Left lung (tissue), 10 donors: ENCODE data around the gene PRKG1. TPM values are rescaled to one million over a fixed set of nuclear protein-coding genes. Genes with fewer than 3 reads are reported as not detected.
A peak's percentile ranks its signal among the peaks of the same experiment; 100 is the strongest.

ENCODE experiments used
- ATAC-seq: fragments of 200-7000 bp; cut with Tn5 transposase; one replicate; pipeline ENCODE4 v1.9.1; 2020; ENCODE audit warnings: moderate library complexity
- DNase-seq, 4 donors: peaks; one replicate each; pipeline ENCODE4 v3.0.0-alpha.2; 2013 to 2020
- H3K27ac ChIP-seq, 2 donors: fragments of 200-600 bp; sonication (generic) in 1 of 2; one replicate each; pipeline versions ENCODE4 v1.5.0 to v1.8.0; 2020 to 2021
- H3K27me3 ChIP-seq, 2 donors: fragments of 200-600 bp; sonication (generic) in 1 of 2; one replicate each; pipeline versions ENCODE4 v1.5.0 to v1.8.0; 2020 to 2021
- H3K36me3 ChIP-seq, 2 donors: fragments of 200-600 bp; sonication (generic) in 1 of 2; one replicate each; pipeline versions ENCODE4 v1.5.0 to v1.8.0; 2020 to 2021
- H3K4me1 ChIP-seq, 2 donors: fragments of 200-600 bp; one replicate each; pipeline ENCODE4 v1.8.0; 2021
- H3K4me3 ChIP-seq, 2 donors: fragments of 200-600 bp; sonication (generic) in 1 of 2; one replicate each; pipeline versions ENCODE4 v1.5.0 to v1.8.0; 2020 to 2021; ENCODE audit warnings: mild to moderate bottlenecking in 1 of 2
- H3K9me3 ChIP-seq, 2 donors: fragments of 200-600 bp; sonication (generic) in 1 of 2; one replicate each; pipeline versions ENCODE4 v1.5.0 to v1.8.0; 2020 to 2021
- intact Hi-C, 2 donors: fragments of 100-400 bp; cut with DNase I; formaldehyde crosslinking; loops; one replicate each; pipeline versions ENCODE4 v1.11.2 to v1.14.2; 2022
- polyA plus RNA-seq, 6 donors: library from polyadenylated mRNA; unstranded; fragments of 120-200 nt; gene quantifications; one replicate each; pipeline ENCODE4 v1.2.1, GENCODE V29; 2013; ENCODE audit not compliant: insufficient read length in 6 of 6
- total RNA-seq, 2 donors: library from RNA; stranded (reverse); fragmentation: NEBNext Ultra II Directional; extraction: Animal tissue kit (Norgen Biotek cat#: 25700); gene quantifications; one replicate each; pipeline ENCODE4 v1.2.1, GENCODE V29; 2021
- TF ChIP-seq, protein P1 (sequence below), 2 donors: fragments of 200-600 bp; sonication (generic) in 1 of 2; IDR thresholded peaks; one replicate each; pipeline versions ENCODE4 v1.5.0 to v1.8.0; 2021; ENCODE audit warnings: antibody characterized with exemption in 2 of 2
- donor health status: DM: no; HTN: yes; CAD: no.
- donor health status: DM: no; HTN: no; CAD: no.

The PRKG1 gene
- total and polyA plus RNA-seq, 8 donors: 15.6 to 29.0 (median 17.8) TPM

DNA sequence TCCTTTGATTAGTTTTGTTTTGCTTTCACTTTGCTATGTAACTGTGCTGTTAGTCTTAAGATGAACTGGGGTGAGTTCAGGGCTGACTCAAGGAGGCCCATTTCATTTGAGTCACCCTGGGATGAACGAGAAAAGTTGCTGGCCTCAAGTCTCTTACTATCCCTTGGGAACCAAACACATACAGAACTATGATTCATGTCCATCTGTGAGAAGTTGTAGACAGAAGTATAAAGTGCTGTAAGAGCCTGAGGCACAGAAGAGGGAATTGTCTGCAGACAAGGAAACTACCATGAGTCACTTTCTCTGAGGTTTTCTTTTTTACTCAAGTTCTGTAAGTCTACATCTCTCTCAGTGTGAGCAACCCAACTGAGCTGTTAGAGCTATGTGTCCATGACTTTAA is 805.0 kb downstream of the PRKG1 start:
- Histone ChIP-seq H3K9me3 (peaks cover 0 to 5% of the 10 kb centered on the region in 2 donors), H3K4me3 (no peak overlapping the region), H3K4me1 (no peaks in the 10 kb centered on the region), H3K36me3 (no peaks in the 10 kb centered on the region), H3K27me3 (no peaks in the 10 kb centered on the region), H3K27ac (peak overlapping the region; percentile 14 to 53)
- DNase-seq (no peak), ATAC-seq (peak; percentile 87)
- intact Hi-C loops: no loop called here
- TF ChIP-seq, protein P1, sequence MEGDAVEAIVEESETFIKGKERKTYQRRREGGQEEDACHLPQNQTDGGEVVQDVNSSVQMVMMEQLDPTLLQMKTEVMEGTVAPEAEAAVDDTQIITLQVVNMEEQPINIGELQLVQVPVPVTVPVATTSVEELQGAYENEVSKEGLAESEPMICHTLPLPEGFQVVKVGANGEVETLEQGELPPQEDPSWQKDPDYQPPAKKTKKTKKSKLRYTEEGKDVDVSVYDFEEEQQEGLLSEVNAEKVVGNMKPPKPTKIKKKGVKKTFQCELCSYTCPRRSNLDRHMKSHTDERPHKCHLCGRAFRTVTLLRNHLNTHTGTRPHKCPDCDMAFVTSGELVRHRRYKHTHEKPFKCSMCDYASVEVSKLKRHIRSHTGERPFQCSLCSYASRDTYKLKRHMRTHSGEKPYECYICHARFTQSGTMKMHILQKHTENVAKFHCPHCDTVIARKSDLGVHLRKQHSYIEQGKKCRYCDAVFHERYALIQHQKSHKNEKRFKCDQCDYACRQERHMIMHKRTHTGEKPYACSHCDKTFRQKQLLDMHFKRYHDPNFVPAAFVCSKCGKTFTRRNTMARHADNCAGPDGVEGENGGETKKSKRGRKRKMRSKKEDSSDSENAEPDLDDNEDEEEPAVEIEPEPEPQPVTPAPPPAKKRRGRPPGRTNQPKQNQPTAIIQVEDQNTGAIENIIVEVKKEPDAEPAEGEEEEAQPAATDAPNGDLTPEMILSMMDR (IDR thresholded peaks at IDR 0.05): no peak

DNA sequence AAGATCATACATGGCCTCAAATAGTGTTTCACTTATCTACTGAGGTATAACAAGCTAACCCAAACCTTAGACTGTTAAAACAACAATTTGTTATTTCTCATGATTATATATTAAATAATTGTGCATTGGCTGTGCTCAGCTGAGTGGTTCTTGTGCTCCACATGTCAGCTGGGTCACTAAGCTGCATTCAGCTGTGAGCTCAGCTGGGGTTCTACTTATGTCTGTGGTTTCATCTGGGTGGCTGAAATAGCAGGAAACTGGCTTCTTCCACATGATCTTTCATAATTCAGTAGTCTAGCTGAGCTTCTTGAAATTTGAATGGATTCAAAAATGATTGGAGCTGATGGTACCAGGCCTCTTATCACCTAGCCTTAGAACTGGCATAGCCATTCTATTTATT is 806.9 kb downstream of the PRKG1 start:
- H3K4me1 ChIP-seq: no peaks in the 10 kb centered on the region
- H3K27ac ChIP-seq: no peak overlapping the region
- no peak overlapping the region for H3K4me3 ChIP-seq
- intact Hi-C loops: no loop called here
- ATAC-seq: no peak
- no peak for DNase-seq
- H3K27me3 ChIP-seq: no peaks in the 10 kb centered on the region
- TF ChIP-seq, protein P1 (IDR thresholded peaks at IDR 0.05): no peak
- H3K36me3 ChIP-seq: no peaks in the 10 kb centered on the region
- peaks cover 0 to 5% of the 10 kb centered on the region in 2 donors for H3K9me3 ChIP-seq

DNA sequence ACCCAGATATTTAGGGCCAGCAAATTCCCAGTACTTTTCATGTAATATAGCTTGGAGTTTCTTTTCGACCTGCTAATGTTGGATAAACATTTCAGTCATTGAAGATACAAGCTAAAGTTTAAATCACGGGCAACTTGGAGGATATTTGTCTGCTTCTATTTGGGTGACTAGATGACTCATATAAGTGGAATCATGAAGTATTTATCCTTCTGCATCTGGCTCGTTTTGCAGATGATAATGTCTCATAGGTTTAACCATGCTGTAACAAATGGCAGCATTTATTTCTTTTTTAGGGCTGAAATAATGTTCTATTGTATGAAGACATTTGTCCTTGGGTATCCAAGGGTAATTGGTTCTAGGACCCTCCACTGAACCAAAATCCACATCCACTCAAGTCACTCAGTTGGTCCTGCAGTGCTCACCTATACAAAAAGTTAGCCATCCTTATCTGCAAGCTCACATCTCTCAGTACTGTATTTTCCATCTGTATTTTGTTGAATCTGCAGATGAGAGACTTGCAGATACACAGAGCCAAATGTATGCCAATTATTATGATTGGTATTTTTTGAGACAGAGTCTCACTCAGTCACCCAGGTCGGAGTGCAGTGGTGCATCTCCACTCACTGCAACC is 812.3 kb downstream of the PRKG1 start:
- intact Hi-C loops: no loop called here
- DNase-seq: no peak
- H3K4me1 ChIP-seq: no peaks in the 10 kb centered on the region
- H3K27me3 ChIP-seq: no peaks in the 10 kb centered on the region
- no peaks in the 10 kb centered on the region for H3K9me3 ChIP-seq
- no peaks in the 10 kb centered on the region for H3K36me3 ChIP-seq
- no peak for ATAC-seq
- no peak overlapping the region for H3K4me3 ChIP-seq
- TF ChIP-seq, protein P1 (IDR thresholded peaks at IDR 0.05): no peak
- H3K27ac ChIP-seq: no peak overlapping the region

DNA sequence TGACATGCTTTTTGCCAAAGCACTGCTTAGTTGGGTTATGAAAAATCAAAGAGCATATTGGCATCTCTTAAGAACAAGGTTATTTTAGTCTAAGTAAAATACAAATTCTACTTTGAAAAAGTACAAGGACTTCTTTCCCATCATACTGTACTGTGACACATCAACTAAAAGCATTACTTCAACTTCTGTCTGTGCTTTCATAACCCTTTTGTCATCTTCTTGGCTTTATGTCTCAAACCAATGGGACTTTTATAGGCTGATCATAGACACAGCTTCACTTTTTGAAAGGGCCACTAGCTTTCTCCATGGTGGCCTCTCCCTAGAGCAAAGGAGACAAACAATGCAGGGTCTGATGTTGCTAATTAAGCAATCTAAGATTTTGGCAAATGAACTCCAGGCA is 814.0 kb downstream of the PRKG1 start:
- intact Hi-C loops: no loop called here
- Histone ChIP-seq H3K9me3 (no peaks in the 10 kb centered on the region), H3K4me3 (no peak overlapping the region), H3K27ac (no peak overlapping the region), H3K27me3 (no peaks in the 10 kb centered on the region), H3K4me1 (no peaks in the 10 kb centered on the region), H3K36me3 (no peaks in the 10 kb centered on the region)
- DNase-seq (no peak), ATAC-seq (no peak)
- TF ChIP-seq, protein P1 (IDR thresholded peaks at IDR 0.05): no peak

DNA sequence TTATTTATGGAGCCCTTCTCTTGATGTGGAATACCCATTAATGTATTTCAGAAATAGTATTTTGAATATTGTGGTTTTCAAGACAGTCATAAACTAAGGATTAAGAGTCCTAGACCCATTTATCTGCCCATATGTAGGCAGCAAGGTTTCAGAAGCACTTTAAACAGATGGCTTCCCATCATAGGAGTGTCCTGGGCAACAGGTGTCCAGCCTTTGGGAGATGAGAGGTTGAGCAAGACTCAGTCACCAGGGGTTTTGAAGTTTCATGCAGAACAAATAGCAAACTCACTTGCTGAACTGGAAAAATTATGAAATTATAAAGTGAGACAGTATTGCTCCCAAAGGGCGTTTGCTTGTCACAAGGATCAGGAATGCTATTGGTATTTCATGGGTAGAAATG is 818.0 kb downstream of the PRKG1 start:
- DNase-seq: no peak
- intact Hi-C loops: no loop called here

More for the DNA sequence above, 818.0 kb downstream of the PRKG1 start:
- TF ChIP-seq, protein P1 (IDR thresholded peaks at IDR 0.05): no peak
- no peak overlapping the region for H3K4me3 ChIP-seq
- no peak for ATAC-seq
- peaks cover 0 to 4% of the 10 kb centered on the region in 2 donors for H3K4me1 ChIP-seq
- H3K36me3 ChIP-seq: no peaks in the 10 kb centered on the region
- H3K27ac ChIP-seq: no peak overlapping the region
- no peaks in the 10 kb centered on the region for H3K27me3 ChIP-seq
- no peaks in the 10 kb centered on the region for H3K9me3 ChIP-seq
